Naive thymus-derived CD4-positive, alpha-beta T cell (primary cell): ENCODE data around the gene PTH2. TPM values are rescaled to one million over a fixed set of nuclear protein-coding genes. Genes with fewer than 3 reads are reported as not detected.

Experiments used
- ATAC-seq: fragments of 150-1000 bp; cut with Tn5 transposase; 2 replicates; pipeline ENCODE4 v1.10.0; 2021; ENCODE audit warnings: mild to moderate bottlenecking, moderate library complexity
- CTCF ChIA-PET: fragments of 350-600 bp; sonication (Branson Sonifier 250); formaldehyde crosslinking; loops from one replicate; lab custom pipeline; 2021; ENCODE audit warnings: antibody characterized with exemption; lab: Charles Lee
- POLR2A ChIA-PET: fragments of 350-600 bp; sonication (Branson Sonifier 250); formaldehyde crosslinking; loops from one replicate; lab custom pipeline; 2021; ENCODE audit warnings: antibody characterized with exemption, inconsistent platforms; lab: Charles Lee
- DNase-seq, 9 donors: peaks; one replicate each; pipeline versions ENCODE4 v3.0.0 to v3.0.0-alpha.2; 2020 to 2022; ENCODE audit warnings: mixed read lengths in 1 of 9
- H3K27ac ChIP-seq: one replicate; pipeline ENCODE4 v1.7.0; 2013; ENCODE audit warnings: mild to moderate bottlenecking, low read depth, low read length, moderate library complexity
- H3K27me3 ChIP-seq, 2 donors: one replicate each; pipeline ENCODE4 v1.7.0; 2013; ENCODE audit warnings: low read length in 2 of 2, mild to moderate bottlenecking in 2 of 2, moderate library complexity in 2 of 2; ENCODE audit not compliant: control insufficient read depth in 2 of 2, insufficient read depth in 2 of 2
- H3K36me3 ChIP-seq, 3 experiments: 1 replicate in 2 of 3; 2 replicates in 1 of 3; pipeline ENCODE4 v1.7.0; 2013; ENCODE audit warnings: low read length in 3 of 3, mild to moderate bottlenecking in 3 of 3, moderate library complexity in 1 of 3; ENCODE audit not compliant: insufficient read depth in 3 of 3, control insufficient read depth in 2 of 3
- H3K4me1 ChIP-seq, 2 donors: one replicate each; pipeline ENCODE4 v1.7.0; 2013; ENCODE audit warnings: low read length in 2 of 2, mild to moderate bottlenecking in 2 of 2, moderate library complexity in 1 of 2; ENCODE audit not compliant: control insufficient read depth in 2 of 2, insufficient read depth in 2 of 2
- H3K4me3 ChIP-seq: 2 replicates; pipeline ENCODE4 v1.7.0; 2013; ENCODE audit warnings: mild to moderate bottlenecking, low read length
- H3K9me3 ChIP-seq, 3 experiments: 1 replicate in 2 of 3; 2 replicates in 1 of 3; pipeline ENCODE4 v1.7.0; 2013; ENCODE audit warnings: low read length in 3 of 3; ENCODE audit not compliant: control insufficient read depth in 2 of 3
- H3K27ac Mint-ChIP-seq, 9 donors: one replicate each; pipeline ENCODE4 v1.8.0; 2020 to 2022; ENCODE audit warnings: mixed read lengths in 9 of 9, mild to moderate bottlenecking in 8 of 9, moderate library complexity in 5 of 9, inconsistent platforms in 2 of 9
- H3K27me3 Mint-ChIP-seq, 5 donors: one replicate each; pipeline ENCODE4 v1.8.0; 2021 to 2022; ENCODE audit warnings: mixed read lengths in 5 of 5, mild to moderate bottlenecking in 1 of 5
- H3K36me3 Mint-ChIP-seq, 5 donors: one replicate each; pipeline ENCODE4 v1.8.0; 2020 to 2022; ENCODE audit warnings: mixed read lengths in 5 of 5, mild to moderate bottlenecking in 3 of 5, inconsistent platforms in 1 of 5
- H3K4me1 Mint-ChIP-seq, 7 donors: one replicate each; pipeline ENCODE4 v1.8.0; 2020 to 2022; ENCODE audit warnings: mixed read lengths in 7 of 7, mild to moderate bottlenecking in 3 of 7, inconsistent platforms in 1 of 7
- H3K4me3 Mint-ChIP-seq, 10 donors: one replicate each; pipeline ENCODE4 v1.8.0; 2020 to 2022; ENCODE audit warnings: mild to moderate bottlenecking in 10 of 10, mixed read lengths in 10 of 10, moderate library complexity in 6 of 10, inconsistent platforms in 2 of 10
- H3K9me3 Mint-ChIP-seq, 11 donors: one replicate each; pipeline ENCODE4 v1.8.0; 2020 to 2022; ENCODE audit warnings: mixed read lengths in 11 of 11, mild to moderate bottlenecking in 4 of 11, inconsistent platforms in 1 of 11, moderate library complexity in 1 of 11
- intact Hi-C, 2 donors: fragments of 100-400 bp; cut with micrococcal nuclease; formaldehyde crosslinking; loops; one replicate each; pipeline ENCODE4 v1.15.1; 2023
- polyA plus RNA-seq, 2 donors: library from polyadenylated mRNA; unstranded; fragments of 300-500 nt; fragmentation: Illumina TruSeq; gene quantifications; one replicate each; pipeline ENCODE4 v1.2.3, GENCODE V29; 2021
- total RNA-seq, 6 experiments: library from RNA in 5 of 6; stranded (reverse) in 5 of 6; gene quantifications; 1 replicate in 5 of 6; 2 replicates in 1 of 6; pipeline ENCODE4 v1.2.3 and lab custom pipeline; 2021 to 2026

Gene PTH2
- total and polyA plus RNA-seq, 7 experiments from 2014 or later, result not detected

GRCh38 chr19:49422407-49423070 lies 702 bp downstream of the PTH2 start:
- ChIA-PET POLR2A (interaction anchor here (2.7 kb wide), 1 partner anchor 14 kb away, joined by 8 read pairs; no protein-coding TSS in a partner anchor), CTCF (no interaction called here)
- DNase-seq (peak in 1 of 9 donors; percentile 73), ATAC-seq (peak; percentile 67)
- Histone ChIP-seq H3K27ac (no peak overlapping the region), H3K4me1 (peaks cover 30% of the 10 kb centered on the region in 2 donors), H3K4me3 (peak overlapping the region; percentile 52), H3K36me3 (no peaks in the 10 kb centered on the region), H3K9me3 (no peaks in the 10 kb centered on the region), H3K27me3 (peaks cover 28 to 43% of the 10 kb centered on the region in 2 donors)
- H3K4me1 Mint-ChIP-seq, result peaks cover 47 to 60% (median 57%) of the 10 kb centered on the region in 7 donors
- intact Hi-C loops, result loop anchor here (1.0 to 2.0 kb wide), 2 partner anchors 20 to 21 kb away; no protein-coding TSS in a partner anchor
- peak overlapping the region; percentile 73 to 96 (median 82) for H3K4me3 Mint-ChIP-seq
- peaks cover 73 to 96% (median 91%) of the 10 kb centered on the region in 5 donors for H3K27me3 Mint-ChIP-seq
- H3K9me3 Mint-ChIP-seq, result peaks cover 0 to 8% (median 0%) of the 10 kb centered on the region in 11 donors
- peaks cover 0 to 13% (median 0%) of the 10 kb centered on the region in 5 donors for H3K36me3 Mint-ChIP-seq
- H3K27ac Mint-ChIP-seq, result peak overlapping the region in 5 of 9 donors; percentile 32 to 65 (median 52)

GRCh38 chr19:49421878-49422202 lies 1.4 kb downstream of the PTH2 start:
- Mint-ChIP-seq H3K27ac (peak overlapping the region in 2 of 9 donors; percentile 62 to 89), H3K9me3 (peaks cover 0 to 6% (median 0%) of the 10 kb centered on the region in 11 donors), H3K36me3 (peaks cover 0 to 11% (median 0%) of the 10 kb centered on the region in 5 donors), H3K4me3 (peak overlapping the region in 9 of 10 donors; percentile 56 to 96 (median 64)), H3K4me1 (peaks cover 44 to 55% (median 51%) of the 10 kb centered on the region in 7 donors), H3K27me3 (peaks cover 68 to 91% (median 88%) of the 10 kb centered on the region in 5 donors)
- peaks cover 29 to 30% of the 10 kb centered on the region in 2 donors for H3K4me1 ChIP-seq
- H3K27me3 ChIP-seq, result peaks cover 28 to 37% of the 10 kb centered on the region in 2 donors
- intact Hi-C loops, result loop anchor here (1.0 to 2.0 kb wide), 2 partner anchors 21 to 30 kb away; no protein-coding TSS in a partner anchor
- H3K27ac ChIP-seq, result no peak overlapping the region
- H3K9me3 ChIP-seq, result no peaks in the 10 kb centered on the region
- ATAC-seq (no peak), DNase-seq (no peak)
- no peaks in the 10 kb centered on the region for H3K36me3 ChIP-seq
- ChIA-PET POLR2A (interaction anchor here (1.3 to 2.7 kb wide), 2 partner anchors 13 to 49 kb away, joined by 4 to 8 read pairs; no protein-coding TSS in a partner anchor), CTCF (interaction anchor here (0.6 kb wide), 1 partner anchor 52 kb away, joined by 4 read pairs; the partner anchor contains the start of gene FLT3LG)
- no peak overlapping the region for H3K4me3 ChIP-seq

GRCh38 chr19:49421039-49421877 lies 2.0 kb downstream of the PTH2 start:
- intact Hi-C loops, result loop anchor here in 1 of 2 donors (1.0 kb wide), 1 partner anchor 29 kb away; no protein-coding TSS in a partner anchor
- ChIA-PET POLR2A (interaction anchor here (0.6 to 2.7 kb wide), 5 partner anchors 13 to 93 kb away, joined by 3 to 8 read pairs (median 3); no protein-coding TSS in a partner anchor), CTCF (interaction anchor here (0.6 kb wide), 1 partner anchor 53 kb away, joined by 4 read pairs; the partner anchor contains the start of gene FLT3LG)
- Mint-ChIP-seq H3K9me3 (peaks cover 0 to 4% (median 0%) of the 10 kb centered on the region in 11 donors), H3K27me3 (peaks cover 62 to 89% (median 82%) of the 10 kb centered on the region in 5 donors), H3K36me3 (peaks cover 0 to 9% (median 0%) of the 10 kb centered on the region in 5 donors), H3K27ac (peak overlapping the region in 3 of 9 donors; percentile 48 to 89 (median 86)), H3K4me3 (peak overlapping the region in 9 of 10 donors; percentile 53 to 96 (median 64)), H3K4me1 (peaks cover 43 to 49% (median 46%) of the 10 kb centered on the region in 7 donors)
- no peaks in the 10 kb centered on the region for H3K9me3 ChIP-seq
- DNase-seq (peak in 2 of 9 donors; percentile 24 to 59), ATAC-seq (peak; percentile 57)
- H3K36me3 ChIP-seq, result no peaks in the 10 kb centered on the region
- no peak overlapping the region for H3K27ac ChIP-seq
- peaks cover 29 to 30% of the 10 kb centered on the region in 2 donors for H3K4me1 ChIP-seq
- peaks cover 22 to 31% of the 10 kb centered on the region in 2 donors for H3K27me3 ChIP-seq
- no peak overlapping the region for H3K4me3 ChIP-seq

- H3K27ac Mint-ChIP-seq, result no peak overlapping the region
- peaks cover 22% of the 10 kb centered on the region in 2 donors for H3K27me3 ChIP-seq
- peaks cover 34 to 43% (median 39%) of the 10 kb centered on the region in 7 donors for H3K4me1 Mint-ChIP-seq
These were observed 3.0 kb downstream of the PTH2 start for GRCh38 chr19:49420227-49420626.

GRCh38 chr19:49419173-49419572 lies 4.1 kb downstream of the PTH2 start:
- no peak for ATAC-seq
- H3K36me3 ChIP-seq, result no peaks in the 10 kb centered on the region
- Mint-ChIP-seq H3K4me3 (no peak overlapping the region), H3K4me1 (peaks cover 27 to 40% (median 35%) of the 10 kb centered on the region in 7 donors), H3K9me3 (peaks cover 0 to 3% (median 0%) of the 10 kb centered on the region in 11 donors), H3K27me3 (peaks cover 46 to 72% (median 63%) of the 10 kb centered on the region in 5 donors), H3K27ac (peak overlapping the region in 1 of 9 donors; percentile 2), H3K36me3 (peaks cover 0 to 9% (median 0%) of the 10 kb centered on the region in 5 donors)
- DNase-seq, result no peak
- intact Hi-C loops, result no loop called here
- peaks cover 22% of the 10 kb centered on the region in 2 donors for H3K27me3 ChIP-seq
- H3K4me3 ChIP-seq, result no peak overlapping the region
- no peaks in the 10 kb centered on the region for H3K9me3 ChIP-seq
- H3K4me1 ChIP-seq, result peaks cover 27 to 29% of the 10 kb centered on the region in 2 donors
- H3K27ac ChIP-seq, result no peak overlapping the region
- POLR2A ChIA-PET, result interaction anchor here (1.1 to 1.9 kb wide), 3 partner anchors 9 to 33 kb away, joined by 4 to 7 read pairs (median 6); partner anchors contain the start of gene PIH1D1
- CTCF ChIA-PET, result no interaction called here

More at GRCh38 chr19:49420227-49420626, 3.0 kb downstream of the PTH2 start:
- Histone ChIP-seq H3K27ac (no peak overlapping the region), H3K4me3 (no peak overlapping the region), H3K4me1 (peaks cover 29 to 30% of the 10 kb centered on the region in 2 donors), H3K36me3 (no peaks in the 10 kb centered on the region), H3K9me3 (no peaks in the 10 kb centered on the region)
- no peak for DNase-seq
- Mint-ChIP-seq H3K27me3 (peaks cover 52 to 81% (median 72%) of the 10 kb centered on the region in 5 donors), H3K9me3 (peaks cover 0 to 4% (median 0%) of the 10 kb centered on the region in 11 donors), H3K4me3 (peak overlapping the region in 3 of 10 donors; percentile 18 to 96 (median 60)), H3K36me3 (peaks cover 0 to 9% (median 0%) of the 10 kb centered on the region in 5 donors)
- POLR2A ChIA-PET, result interaction anchor here (0.6 to 1.5 kb wide), 5 partner anchors 10 to 918 kb away, joined by 3 to 6 read pairs (median 3); no protein-coding TSS in a partner anchor
- ATAC-seq, result no peak
- CTCF ChIA-PET, result interaction anchor here (1.3 kb wide), 1 partner anchor 25 kb away, joined by 3 read pairs; no protein-coding TSS in a partner anchor
- intact Hi-C loops, result no loop called here
